HG02763 (cell line): Measurements from ENCODE around the gene NEDD8.
"Not testable (repeated sequence)": the region's sequence is repeated elsewhere in the genome, so short reads cannot be mapped to it uniquely, and the experiment has no call there.

ENCODE experiments used
- ATAC-seq: cut with Tn5 transposase; IDR thresholded peaks from one replicate; pipeline ENCODE4 v1.9.1; 2021; ENCODE audit warnings: mild to moderate bottlenecking, moderate library complexity; ENCODE audit not compliant: unreplicated experiment

Gene NEDD8

DNA sequence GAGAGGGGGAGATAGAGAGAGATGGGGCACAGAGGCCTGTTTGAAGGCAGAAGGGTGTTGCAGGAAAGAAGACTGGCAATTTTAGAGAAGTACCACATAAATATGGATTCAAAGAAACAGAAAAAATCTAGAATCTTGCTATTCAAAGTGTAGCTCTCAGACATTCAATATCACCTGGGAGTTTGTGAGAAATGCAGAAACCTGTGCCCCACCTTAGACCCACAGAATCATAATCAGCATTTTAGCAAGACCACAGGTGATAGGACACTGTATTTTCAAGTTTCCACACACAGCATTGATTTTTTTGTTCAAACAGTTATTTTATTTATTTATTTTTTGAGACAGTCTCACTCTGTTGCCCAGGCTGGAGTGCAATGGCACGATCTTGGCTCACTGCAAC lies 3.3 kb downstream of the NEDD8 start:
- no peak for ATAC-seq

DNA sequence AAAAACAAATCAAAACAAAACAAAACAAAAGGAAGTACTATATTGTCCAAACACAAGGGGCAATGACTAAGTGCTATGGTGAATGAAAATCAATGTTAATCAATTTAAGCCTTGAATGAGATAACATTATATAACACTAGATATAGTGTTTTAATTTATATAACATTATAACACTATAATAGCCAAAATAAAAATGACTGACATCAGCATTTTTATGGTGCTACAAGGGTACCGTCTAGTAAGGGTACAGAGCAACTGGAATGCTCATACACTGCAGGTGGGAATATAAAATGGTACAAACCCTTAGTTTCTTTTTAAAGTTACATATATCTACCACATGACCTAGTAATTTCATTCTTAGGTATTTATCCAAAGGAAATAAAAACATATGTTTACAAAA lies 5.7 kb downstream of the NEDD8 start:
- no peak for ATAC-seq

DNA sequence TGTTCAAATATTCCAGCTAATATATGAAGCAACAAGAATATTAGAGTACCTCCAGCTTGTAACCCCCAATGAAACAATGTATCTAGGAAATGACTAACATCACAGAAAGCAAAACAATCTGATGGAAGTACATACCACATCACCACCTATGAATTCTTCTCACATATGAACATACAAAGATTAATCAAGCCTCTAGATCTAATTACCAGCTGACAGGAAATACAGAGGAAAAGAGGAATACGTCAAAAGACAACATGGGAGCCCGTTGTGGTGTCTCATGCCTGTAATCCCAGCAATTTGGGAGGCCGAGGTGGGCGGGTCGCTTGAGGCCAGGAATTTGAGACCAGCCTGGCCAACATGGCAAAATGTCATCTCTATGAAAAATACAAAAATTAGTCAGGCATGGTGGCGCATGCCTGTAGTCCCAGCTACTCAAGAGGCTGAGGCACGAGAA lies 7.5 kb downstream of the NEDD8 start:
- no peak for ATAC-seq

DNA sequence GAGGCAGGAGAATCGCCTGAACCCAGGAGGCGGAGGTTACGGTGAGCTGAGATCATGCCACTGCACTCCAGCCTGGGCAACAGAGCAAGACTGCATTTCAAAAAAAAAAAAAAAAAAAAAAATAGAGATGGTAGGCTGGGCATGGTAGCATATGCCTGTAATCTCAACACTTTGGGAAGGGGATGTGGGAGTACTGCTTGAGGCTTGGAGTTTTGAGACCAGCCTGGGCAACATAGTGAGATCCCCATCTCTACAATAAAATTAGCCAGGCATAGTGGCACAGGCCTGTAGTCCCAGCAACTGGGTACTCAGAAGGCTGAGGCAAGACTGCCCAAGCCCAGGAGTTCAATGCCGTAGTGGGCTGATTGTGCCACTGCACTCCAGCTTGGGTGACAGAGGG lies 9.2 kb downstream of the NEDD8 start:
- ATAC-seq = not testable (repeated sequence)

DNA sequence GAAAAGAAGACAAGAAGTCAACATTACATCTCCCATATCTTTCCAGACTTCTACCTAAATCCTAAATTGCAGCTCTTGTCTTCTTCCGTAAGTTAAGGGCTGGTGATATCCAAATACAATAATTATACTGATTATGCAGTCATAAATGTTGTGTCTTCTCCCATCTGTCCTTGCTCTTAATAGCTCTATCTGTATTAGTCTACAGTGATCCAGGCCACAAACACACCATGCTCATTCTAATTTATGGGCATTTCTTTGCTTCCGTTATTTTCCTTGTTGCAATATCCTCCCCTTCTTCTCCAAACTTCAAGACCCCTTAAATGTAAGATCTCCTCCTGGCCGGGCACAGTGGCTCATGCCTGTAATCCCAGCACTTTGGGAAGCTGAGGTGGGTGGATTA lies 12.6 kb downstream of the NEDD8 start:
- ATAC-seq = no peak

DNA sequence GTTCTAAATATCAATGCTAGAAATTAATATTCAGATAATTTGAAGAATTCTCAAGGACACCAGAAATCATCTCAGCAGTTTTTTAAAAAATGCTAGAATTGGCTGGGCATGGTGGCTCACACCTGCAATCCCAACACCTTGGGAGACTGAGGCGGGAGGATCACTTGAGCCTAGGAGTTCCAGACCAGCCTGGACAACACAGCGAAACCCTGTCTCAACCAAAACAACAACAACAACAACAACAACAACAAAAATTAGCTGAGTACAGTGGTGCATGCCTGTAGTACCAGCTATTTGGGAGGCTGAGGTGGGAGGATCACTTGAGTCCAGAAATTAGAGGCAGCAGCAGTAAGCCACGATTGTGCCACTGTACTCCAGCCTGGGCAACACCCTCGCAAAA lies 13.1 kb downstream of the NEDD8 start:
- ATAC-seq = no peak

DNA sequence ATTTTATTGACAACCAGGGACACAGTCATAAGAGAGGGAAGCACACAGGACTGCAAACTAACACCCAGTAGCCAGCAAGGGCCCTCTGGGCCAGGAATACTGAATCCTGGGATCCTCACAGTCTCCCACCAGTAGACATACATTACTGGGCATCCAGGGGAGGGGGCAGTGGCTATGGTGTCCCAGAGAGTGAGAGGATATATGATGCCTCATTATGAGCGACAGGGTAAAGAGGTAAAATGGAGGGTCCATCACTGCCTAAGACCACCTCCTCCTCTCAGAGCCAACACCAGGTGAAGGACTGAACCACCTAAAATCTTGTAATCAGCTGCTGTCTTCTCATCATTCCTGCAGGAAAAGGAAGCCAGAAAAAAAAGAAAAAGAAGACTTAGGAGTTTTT lies 15.3 kb downstream of the NEDD8 start:
- not testable (repeated sequence) for ATAC-seq

DNA sequence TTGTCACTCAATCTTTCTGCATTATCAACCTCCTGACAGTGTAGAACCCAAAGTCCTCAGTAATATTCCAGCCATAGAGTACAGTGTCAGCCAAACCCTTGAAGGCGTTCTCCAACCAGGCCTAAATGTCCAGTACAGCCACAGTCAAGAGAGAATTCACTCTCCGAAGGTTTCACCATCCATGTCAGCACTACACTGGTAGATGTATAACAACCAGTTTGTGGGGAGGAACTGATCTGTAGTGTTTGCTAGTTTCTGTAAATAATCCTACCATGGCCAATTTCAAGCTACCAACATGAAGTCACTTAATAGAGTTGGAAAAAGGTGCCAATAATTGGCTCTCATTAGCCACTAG lies 15.8 kb downstream of the NEDD8 start:
- ATAC-seq = no peak

DNA sequence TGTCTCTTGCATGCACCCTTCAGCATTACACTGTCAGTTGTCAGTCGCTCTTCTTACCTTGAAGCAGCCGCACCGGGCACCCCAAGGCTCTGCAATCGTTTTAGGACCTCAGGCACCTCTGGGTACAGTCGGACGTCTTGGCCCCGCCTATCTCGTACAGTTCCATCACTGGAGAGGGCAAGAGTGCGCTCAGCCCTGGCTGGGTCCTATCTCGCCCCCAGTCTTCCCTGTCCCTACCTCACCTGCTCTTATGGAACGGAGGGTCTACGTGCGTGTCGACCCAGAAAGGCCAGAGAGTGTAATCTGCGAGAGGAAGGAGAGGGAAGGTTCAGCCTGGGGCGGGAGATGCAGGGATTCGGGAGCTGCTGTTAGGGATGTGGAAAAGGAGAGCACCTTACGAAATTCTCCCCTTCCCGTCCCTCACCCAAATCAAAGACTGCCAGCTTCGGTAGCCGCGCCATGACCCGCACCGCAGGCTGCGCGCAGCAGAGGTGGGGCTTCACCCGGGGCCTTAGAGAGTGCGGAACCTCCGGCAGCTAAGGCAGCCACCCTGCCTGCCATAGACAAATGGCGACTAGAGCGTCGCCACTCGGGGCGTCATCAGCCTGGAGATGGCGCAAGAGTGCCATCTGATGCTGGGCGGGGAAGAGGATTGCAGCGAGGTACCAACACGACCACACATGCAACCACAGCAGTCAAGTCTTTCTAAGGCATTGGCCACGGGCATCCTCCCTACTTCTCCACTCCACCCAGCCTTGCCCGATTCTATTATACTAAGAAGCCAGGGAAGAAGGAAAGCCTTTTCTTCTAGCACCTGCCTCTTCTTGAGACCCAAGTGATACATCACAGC lies 16.4 kb downstream of the NEDD8 start, which contains the start of gene MDP1:
Gene MDP1, minus strand, starts transcription at position 572 of the 850 bp plus-strand sequence. Its CDS starts 111 bp downstream, at position 461.
- peak; percentile 66 for ATAC-seq

DNA sequence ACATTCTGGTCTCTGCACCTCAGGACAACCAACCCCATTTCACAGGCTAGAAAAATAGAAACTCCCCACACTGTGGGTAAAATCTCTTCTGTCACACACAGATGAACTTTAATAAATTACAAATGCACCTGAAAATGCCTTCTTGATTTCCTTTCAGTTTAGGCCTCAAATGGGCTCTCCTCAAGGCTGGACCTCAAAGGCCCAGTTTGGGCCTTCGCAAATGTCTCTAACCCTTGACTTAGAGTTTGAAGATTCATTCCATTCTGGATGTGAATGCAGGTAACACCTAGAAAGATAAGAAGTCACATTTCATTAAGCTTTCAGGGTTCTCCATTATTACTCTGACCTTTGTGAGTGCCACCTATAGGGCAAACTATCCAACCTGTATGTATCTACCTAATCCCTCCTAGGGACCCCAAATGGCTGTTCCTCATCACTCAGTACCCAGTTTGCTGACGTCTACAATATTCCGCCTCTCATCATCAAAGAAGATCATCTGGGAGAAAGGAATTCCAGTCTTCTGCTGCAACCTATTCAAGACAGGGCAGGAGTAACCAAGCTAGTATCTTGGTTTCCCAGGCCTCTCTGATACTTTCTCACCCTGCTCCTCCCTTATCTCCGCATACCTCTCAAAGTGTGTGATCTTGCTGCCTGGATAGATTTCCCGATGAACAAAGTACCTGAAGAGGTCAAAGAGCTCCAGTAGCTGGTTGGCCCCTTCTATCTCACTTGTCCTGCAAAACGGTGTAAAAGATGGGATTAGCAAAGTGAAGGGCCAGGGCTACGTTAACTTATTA lies 18.1 kb downstream of the NEDD8 start:
- ATAC-seq = no peak

DNA sequence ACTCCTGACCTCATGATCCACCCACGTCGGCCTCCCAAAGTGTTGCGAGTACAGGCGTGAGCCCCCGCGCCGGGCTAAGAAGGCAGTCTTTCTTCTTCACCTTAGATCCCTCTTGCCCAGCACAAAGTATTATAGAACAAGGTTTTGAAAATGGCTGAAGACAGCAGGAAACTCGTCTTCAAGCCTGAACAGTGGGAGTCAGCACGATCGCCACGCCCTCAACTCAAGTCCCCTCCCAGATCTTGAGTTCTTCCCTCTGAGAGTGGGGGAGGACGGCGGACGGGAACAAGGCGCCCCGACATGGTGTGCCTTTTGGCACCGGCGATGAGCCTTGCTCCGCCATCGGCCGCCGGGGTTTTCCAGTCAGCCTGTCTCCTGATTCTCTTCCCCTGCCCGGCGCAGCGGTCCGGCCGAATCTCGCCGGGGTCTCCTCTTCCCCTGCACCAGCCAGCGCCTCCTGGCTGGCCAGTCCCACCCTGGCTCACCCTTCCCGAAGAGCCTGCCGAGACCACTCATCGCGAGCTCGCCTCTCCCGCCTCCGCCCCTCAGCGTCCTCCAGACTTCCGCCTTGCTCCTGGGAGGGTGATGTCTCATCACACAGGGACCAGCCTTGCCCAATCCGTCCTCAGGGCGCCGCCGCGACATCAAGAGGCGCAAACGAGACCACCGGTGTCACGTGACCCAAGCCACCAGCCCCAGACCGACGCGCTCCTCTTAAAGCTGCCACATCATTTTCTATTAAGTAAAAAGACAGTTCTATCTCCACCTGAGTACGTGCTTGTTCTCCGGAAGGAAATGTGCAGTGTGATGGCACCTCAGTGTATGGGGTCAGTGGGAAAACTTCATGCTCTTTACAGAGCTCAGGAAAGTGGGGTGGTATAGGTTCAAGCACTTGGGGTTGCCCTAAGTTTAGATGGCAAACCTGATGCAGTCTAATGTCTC lies 19.0 kb downstream of the NEDD8 start, which contains the start of gene CHMP4A:
Gene CHMP4A, minus strand, starts transcription at position 565 of the 942 bp plus-strand sequence. Its CDS starts 49 bp downstream, at position 516.
- ATAC-seq = peak; percentile 79

DNA sequence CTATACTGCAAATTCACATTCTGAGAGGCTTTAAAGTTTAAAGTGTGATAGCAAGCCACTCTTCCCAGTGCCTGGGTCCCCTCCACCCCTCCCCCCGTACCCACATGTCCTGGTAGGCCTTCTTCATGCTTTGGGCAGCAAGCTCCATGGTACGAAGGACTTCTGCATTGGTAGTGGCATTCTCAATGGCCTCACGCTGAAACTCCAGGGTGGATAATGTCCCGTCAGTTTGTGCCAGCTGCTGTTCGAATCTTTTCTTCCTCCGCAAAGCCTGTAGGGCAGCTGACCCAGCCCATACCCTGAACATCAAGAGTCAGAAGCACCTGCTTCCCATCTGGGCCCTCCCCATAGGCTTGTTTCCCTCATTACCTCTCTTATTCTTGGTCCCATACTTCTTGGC lies 20.9 kb downstream of the NEDD8 start:
- no peak for ATAC-seq

DNA sequence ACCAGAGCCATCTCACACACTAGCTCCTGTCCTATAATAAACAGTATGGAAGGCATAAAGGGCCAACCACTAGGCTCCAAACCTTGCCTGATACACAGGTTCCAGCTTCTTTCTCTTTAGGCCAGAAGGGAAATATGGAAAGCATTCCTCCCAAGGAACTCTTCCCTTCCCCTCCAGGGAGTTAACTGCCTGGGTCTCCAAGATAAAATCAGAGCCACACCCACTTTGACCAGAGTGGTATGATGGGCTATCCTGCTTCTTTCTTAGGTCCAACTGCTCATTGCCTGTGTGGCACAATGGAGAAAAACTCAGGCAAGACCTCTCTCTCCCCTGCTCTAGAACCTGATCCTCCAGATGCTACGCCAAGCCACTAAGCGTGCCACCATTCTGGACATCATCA lies 24.5 kb downstream of the NEDD8 start:
- no peak for ATAC-seq

DNA sequence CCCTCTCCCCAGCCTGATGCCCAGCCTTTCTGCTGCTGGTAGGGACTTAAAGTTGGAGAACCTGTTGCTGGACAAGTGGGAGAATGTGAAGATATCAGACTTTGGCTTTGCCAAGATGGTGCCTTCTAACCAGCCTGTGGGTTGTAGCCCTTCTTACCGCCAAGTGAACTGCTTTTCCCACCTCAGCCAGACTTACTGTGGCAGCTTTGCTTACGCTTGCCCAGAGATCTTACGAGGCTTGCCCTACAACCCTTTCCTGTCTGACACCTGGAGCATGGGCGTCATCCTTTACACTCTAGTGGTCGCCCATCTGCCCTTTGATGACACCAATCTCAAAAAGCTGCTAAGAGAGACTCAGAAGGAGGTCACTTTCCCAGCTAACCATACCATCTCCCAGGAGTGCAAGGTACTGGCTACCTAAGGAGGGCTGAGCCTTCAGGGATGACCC lies 25.0 kb downstream of the NEDD8 start:
- ATAC-seq = no peak

DNA sequence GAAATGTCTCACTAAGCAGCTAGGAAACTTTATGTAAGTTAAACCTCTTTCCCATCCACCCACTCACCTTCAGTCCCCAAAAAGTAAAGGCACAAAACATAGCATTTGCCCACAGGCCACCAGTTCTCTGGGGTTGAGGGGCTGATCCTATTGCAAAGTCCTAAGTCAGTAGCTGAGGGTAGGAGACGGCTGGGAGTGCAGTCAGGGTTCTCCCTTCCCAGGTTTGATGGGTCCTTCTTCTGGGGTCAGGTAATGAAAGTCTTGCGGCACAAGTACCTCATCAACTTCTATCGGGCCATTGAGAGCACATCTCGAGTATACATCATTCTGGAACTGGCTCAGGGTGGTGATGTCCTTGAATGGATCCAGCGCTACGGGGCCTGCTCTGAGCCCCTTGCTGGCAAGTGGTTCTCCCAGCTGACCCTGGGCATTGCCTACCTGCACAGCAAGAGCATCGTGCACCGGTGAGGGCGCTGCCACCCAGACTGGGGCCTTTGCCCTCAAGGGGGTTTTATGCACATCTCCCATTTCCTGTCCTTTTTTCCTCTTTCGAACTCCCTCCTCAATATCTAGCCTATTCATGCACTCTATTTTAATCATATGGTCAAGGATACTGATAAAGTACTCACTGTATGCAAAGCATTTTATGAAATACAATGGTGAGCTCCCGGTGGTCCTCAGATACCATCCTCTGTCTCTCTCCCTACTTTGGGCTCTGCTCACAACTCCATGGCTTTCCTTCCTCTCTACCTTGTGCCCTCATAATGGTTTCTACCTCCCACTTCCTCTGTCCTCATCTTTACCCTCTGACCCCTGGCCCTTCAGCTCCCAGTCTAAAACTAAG lies 25.7 kb downstream of the NEDD8 start:
- ATAC-seq = no peak

DNA sequence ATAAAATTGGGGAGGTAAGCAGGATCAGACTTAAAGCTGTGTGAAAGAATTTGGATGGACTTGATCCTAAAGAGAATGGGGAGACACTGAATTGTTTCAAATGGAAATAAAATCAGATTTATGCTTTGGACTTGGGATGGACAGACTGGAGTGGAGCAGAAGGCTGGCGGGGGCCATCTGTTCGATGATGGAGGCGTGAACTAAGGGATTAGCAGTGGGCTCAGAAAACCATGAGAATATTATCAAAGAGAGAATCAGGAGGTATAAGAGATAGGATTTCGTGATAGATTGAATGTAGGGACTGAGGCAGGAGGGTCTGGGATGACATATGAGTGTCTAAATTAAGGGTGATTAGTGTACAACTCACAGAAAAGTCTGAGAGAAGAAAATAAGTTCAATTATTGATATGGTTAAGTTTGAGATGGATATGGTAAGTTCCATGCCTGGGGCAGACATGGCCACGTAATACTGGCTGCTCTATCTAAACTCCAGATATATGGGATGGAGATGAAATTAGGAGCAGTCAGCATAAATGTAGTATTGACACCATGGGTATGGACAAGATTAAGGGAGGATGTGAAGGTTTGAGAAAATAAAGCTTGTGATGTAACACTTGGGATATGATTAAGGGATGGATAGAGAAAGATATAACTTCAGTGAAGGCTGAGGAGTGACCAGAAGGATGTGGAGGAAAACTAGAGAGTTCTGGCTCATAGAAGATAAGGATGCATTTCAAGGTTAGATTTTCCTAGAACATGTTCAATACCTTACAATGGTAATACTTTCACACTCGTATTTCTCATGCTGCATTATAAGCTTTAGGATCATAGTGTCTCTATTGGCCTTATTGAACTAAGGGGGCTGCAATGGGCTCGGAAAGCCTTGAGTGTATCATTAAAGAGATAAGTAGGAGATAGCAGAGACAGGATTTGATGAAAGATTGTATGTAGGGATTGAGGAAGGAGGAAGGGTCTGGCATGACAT lies 27.7 kb downstream of the NEDD8 start:
- no peak for ATAC-seq

DNA sequence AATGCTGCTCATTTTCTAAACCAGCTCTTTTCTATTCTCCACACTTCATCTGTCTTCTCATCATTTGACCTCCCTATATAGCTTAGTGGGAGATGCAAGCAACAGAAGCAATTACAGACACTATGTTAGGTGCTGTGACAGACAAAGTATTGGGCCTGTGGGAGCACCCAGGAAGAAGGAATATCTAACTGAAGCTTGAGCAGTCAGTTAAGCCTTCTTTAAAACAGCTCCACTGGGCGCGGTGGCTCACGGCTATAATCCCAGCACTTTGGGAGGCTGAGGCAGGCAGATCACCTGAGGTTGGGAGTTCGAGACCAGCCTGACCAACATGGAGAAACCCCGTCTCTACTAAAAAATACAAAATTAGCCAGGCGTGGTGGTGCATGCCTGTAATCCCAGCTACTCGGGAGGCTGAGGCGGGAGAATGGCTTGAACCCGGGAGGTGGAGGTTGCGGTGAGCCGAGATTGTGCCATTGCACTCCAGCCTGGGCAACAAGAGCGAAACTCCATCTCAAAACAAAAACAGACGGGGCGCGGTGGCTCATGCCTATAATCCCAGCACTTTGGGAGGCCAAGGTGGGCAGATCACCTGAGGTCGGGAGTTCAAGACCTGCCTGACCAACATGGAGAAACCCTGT lies 28.8 kb downstream of the NEDD8 start:
- not testable (repeated sequence) for ATAC-seq

DNA sequence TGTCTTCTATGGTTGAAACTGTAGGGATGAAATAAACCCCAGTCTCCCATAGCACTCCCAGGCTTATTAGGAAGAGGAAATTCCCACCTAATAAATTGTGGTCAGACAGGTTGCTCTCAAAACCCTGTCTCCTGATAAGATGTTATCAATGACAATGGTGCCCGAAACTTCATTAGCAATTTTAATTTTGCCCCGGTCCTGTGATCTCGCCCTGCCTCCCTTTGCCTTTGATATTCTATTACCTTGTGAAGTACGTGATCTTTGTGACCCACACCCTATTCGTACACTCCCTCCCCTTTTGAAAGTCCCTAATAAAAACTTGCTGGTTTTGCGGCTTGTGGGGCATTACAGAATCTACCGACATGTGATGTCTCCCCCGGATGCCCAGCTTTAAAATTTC lies 29.6 kb downstream of the NEDD8 start:
- ATAC-seq = not testable (repeated sequence)
